ENCODE data around the gene TCN2.

- TF ChIP-seq POLR2A (IDR thresholded peaks at IDR 0.05) (no peak), CTCF (IDR thresholded peaks at IDR 0.05 in 8 of 11, conservative IDR thresholded peaks at IDR 0.05 in 3 of 11) (no peak), POLR2AphosphoS5 (IDR thresholded peaks at IDR 0.05) (no peak)
These were observed 38.7 kb upstream of the TCN2 start for GRCh38 chr22:30568137-30568805.

Measured in spleen (tissue), 7 donors.